HG03103 (cell line): ENCODE measurements around the gene SPATA24.
"Not testable (repeated sequence)": the region's sequence is repeated elsewhere in the genome, so short reads cannot be mapped to it uniquely, and the experiment has no call there.

Experiments
- ATAC-seq: cut with Tn5 transposase; IDR thresholded peaks from one replicate; pipeline ENCODE4 v1.9.1; 2021; ENCODE audit warnings: low read depth; ENCODE audit not compliant: unreplicated experiment

The SPATA24 gene

GRCh38 chr5:139418793-139419192 lies 14.9 kb upstream of the SPATA24 start:
- no peak for ATAC-seq

GRCh38 chr5:139417214-139417613 lies 13.3 kb upstream of the SPATA24 start:
- ATAC-seq: no peak

GRCh38 chr5:139416651-139417050 lies 12.8 kb upstream of the SPATA24 start:
- no peak for ATAC-seq

- no peak for ATAC-seq
Measured at GRCh38 chr5:139415869-139416268, 12.0 kb upstream of the SPATA24 start.

- no peak for ATAC-seq
Measured at GRCh38 chr5:139415221-139415861, 11.5 kb upstream of the SPATA24 start.

- no peak for ATAC-seq
Measured at GRCh38 chr5:139414581-139415130, 10.8 kb upstream of the SPATA24 start.

- no peak for ATAC-seq
Measured at GRCh38 chr5:139413963-139414362, 10.1 kb upstream of the SPATA24 start.

GRCh38 chr5:139413153-139413552 lies 9.3 kb upstream of the SPATA24 start:
- no peak for ATAC-seq

GRCh38 chr5:139410993-139411828 lies 7.3 kb upstream of the SPATA24 start:
- ATAC-seq: no peak

- ATAC-seq: no peak
Measured at GRCh38 chr5:139410121-139410992, 6.5 kb upstream of the SPATA24 start.

- ATAC-seq: not testable (repeated sequence)
Measured at GRCh38 chr5:139409116-139409515, 5.2 kb upstream of the SPATA24 start.

- ATAC-seq: no peak
Measured at GRCh38 chr5:139408191-139408590, 4.3 kb upstream of the SPATA24 start.

- no peak for ATAC-seq
Measured at GRCh38 chr5:139407517-139407916, 3.6 kb upstream of the SPATA24 start.

GRCh38 chr5:139406963-139407362 lies 3.1 kb upstream of the SPATA24 start:
- ATAC-seq: no peak

- ATAC-seq: no peak
Measured at GRCh38 chr5:139404484-139404840, 573 bp upstream of the SPATA24 start.

GRCh38 chr5:139403418-139403786 lies 487 bp downstream of the SPATA24 start:
- no peak for ATAC-seq

GRCh38 chr5:139402561-139403158 lies 1.2 kb downstream of the SPATA24 start:
- no peak for ATAC-seq

- no peak for ATAC-seq
Measured at GRCh38 chr5:139401546-139401945, 2.3 kb downstream of the SPATA24 start.

GRCh38 chr5:139399501-139400121 lies 4.3 kb downstream of the SPATA24 start:
- ATAC-seq: no peak

- ATAC-seq: no peak
Measured at GRCh38 chr5:139397921-139398320, 6.0 kb downstream of the SPATA24 start.
